NCI-H69 (cell line): ENCODE results near the gene RFX4.
"Not testable (repeated sequence)": the region's sequence is repeated elsewhere in the genome, so short reads cannot be mapped to it uniquely, and the experiment has no call there.

Source experiments
- DNase-seq: peaks from one replicate; lab custom pipeline; 2025; lab: John Stamatoyannopoulos, UW

RFX4 gene

DNA sequence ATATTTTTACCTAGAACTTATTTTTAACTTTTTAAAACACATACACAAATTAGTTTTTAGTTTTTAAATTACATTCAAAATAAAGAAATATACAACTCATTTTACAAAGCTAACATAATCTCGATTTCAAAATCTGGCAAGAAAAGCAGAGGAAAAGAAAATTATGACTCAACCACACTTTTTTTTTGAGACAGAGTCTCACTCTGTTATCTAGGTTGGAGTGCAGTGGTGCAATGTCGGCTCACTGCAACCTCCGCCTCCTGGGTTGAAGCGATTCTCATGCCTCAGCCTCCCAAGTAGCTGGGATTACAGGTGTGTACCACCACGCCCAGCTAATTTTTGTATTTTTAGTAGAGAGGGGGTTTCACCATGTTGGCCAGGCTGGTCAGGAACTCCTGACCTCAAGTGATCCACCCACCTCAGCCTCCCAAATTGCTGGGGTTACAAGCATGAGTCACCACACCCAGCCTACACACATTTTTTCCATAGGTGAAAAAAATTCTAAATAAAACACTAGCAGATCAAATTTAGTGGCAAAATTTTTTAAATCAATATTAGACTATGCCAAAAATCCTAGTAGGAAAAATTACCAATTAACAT, 143.9 kb downstream of the RFX4 start:
- DNase-seq = not testable (repeated sequence)

DNA sequence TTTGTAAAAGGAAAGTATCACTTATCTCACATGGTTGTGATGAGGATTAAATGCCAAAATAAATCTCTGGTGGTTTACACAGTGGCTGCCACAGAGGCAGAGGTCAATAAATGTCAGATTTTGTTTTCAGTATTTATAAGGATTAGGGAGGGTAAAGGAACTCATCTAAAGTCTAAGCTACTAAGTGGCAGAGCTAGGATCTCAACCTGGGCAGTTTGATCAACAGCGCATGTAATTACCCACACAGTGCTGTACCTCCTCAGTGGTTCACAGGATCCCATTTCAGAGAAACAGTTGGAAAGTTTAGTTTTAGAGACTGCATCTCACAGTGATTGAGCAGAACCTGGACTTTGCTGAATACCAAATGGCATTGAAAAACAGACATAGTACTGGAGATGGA, 146.8 kb downstream of the RFX4 start:
- DNase-seq = no peak

DNA sequence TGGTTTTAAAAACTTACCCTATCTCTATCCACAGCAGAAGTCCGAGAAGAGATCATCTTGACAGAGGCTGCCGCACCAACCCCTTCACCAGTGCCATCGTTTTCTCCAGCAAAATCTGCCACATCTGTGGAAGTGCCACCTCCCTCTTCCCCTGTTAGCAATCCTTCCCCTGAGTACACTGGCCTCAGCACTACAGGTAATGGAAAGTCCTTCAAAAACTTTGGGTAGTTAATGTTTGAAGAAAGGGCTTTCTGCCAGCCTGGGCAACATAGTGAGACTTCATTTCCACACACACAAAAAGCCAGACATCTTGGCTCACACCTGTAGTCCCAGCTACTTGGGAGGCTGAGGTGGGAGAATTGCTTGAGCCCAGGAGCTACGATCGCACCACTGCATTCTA, 150.1 kb downstream of the RFX4 start:
- no peak for DNase-seq

DNA sequence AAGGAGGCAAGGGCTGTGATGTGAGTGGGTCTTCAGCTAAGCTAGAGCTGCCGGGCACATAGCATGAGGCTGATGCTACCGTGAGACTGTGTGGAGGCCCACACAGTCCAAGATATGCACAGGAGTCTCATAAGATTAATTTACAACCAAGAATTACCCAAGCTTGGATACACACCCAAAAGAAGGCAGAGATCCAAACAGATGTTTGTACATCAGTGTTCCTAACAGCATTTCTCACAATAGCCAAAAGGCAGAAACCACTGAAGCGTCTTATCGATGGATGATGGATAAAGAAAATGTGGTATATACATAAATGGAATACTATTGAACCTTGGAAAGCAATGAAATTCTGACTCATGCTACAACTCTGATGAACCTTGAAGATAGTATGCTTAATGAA, 150.9 kb downstream of the RFX4 start:
- DNase-seq = no peak

DNA sequence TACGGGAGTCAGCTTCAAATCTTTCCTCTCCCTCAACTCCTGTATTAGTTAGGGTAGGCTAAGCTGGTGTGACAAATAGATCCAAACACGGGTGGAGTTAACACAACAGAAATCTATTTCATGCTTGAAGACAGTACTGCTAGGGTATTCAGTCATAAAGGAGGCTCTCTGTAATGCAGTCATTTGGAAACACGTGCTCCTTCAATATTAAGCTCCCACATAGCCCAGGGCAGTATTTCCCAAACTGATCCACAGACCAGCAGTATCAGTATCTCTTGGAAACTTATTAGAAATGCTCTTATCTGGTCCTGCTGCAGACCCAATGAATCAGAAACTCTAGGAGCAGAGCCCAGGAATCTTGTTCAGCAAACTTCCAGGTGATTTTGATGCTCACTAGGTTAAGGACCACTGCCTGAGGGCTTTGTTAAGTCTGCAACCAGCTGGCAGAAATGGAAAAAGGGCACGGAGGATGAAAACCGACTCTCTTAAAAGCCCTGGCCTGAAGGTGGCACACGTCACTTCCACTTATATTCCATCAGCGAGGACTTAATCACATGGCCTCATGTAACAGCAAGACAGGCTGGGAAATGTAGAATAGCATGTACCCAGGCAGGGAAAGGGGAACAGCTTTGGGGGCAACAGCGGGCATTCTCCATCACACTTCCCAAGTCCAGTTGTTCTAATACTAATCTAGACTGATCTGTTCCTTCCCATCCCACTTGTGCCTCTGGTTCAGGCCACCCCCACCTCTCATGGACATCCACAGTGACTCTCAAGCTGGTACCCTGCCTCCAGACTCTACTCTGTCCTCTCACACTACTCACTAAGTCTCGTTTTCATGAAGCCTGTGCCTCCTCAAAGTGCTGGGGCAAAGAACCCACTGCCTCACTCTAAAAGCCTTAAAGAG, 153.5 kb downstream of the RFX4 start:
- peak; percentile 65 for DNase-seq

DNA sequence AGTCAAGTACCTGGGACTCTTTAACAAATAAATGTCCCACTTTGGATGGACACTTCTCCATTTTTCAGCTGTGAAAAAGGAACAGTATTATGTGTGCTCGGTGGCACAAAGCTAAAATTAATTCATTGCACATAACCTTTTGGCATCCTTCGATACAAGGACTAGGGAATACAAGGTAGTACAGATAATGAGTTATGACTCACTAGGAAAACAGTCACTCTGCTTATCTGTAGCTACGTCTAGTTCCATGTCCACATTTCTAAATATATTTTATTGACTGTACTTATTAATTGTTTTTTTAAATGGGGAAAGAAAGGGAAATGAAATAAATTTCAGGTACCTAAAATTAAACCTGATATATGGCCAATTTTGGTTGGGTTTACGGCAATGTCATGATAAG, 156.5 kb downstream of the RFX4 start:
- DNase-seq = no peak

DNA sequence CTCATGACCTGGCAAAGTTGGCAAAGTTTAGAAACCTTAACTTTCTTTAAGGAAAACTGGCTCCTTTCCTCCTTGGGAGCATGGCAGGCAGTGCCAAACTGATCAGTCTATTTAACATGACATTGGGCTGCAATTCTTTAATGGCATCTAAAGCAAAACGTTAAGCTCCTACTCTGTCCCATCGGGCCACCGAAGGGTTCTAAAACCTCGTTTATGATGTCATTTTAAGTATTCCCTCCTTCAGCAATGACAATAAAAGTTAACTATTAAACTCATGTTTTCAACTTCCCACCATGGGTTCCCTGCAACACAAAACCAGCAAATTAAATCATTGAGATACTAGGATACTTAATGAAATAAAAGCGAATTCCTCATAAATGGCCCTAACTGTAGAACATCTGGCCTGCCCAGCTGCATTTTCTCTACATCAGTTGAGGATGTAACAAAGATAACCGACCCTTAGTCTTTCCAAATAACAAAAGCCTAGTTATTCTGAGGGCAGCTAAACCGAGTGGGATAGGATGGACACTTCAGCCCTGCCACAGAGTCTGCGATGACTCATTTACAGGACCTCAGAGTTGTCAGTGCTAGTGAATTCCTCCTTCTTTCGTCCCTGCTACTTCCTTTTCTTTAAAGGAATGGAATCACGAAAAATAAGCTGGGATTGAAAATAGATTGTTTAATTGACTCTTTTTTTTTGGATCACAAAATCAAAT, 157.2 kb downstream of the RFX4 start:
- no peak for DNase-seq

DNA sequence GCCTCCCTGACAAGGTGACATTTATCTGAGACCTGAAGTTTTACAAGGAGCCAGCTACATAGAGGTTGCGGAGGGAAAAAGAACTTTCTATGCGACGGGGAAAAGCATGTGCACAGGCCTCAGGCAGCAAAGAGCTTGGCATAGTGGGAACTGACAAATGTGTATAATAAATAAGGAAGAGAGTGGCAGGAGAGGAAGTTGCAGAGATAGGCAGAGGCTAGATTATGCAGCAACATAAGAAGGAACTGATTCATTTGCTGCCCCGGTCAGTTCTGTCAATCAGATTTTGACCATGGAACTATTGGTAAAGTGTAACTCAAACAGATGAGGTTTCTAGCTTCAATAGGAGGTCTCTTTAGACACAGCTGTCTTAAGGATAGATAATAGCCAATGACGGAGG, 158.0 kb downstream of the RFX4 start:
- no peak for DNase-seq

DNA sequence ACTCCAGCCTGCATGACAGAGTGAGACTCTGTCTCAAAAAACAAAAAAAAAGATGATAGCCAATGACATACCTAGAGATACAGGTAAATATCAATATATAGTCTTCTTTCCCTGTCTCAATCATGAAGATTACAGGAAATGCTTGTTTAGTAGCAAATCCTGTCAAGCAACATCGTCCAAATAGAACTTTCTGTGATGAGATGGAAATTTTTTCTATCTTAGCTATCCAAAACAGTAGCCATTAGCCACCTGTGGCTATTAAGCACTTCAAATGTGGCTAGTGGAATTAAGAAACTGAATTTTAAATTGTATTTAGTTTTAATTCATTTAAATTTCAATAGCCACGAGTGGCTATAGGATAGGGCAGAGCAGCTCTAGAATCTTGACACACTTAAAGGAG, 158.4 kb downstream of the RFX4 start:
- no peak for DNase-seq

DNA sequence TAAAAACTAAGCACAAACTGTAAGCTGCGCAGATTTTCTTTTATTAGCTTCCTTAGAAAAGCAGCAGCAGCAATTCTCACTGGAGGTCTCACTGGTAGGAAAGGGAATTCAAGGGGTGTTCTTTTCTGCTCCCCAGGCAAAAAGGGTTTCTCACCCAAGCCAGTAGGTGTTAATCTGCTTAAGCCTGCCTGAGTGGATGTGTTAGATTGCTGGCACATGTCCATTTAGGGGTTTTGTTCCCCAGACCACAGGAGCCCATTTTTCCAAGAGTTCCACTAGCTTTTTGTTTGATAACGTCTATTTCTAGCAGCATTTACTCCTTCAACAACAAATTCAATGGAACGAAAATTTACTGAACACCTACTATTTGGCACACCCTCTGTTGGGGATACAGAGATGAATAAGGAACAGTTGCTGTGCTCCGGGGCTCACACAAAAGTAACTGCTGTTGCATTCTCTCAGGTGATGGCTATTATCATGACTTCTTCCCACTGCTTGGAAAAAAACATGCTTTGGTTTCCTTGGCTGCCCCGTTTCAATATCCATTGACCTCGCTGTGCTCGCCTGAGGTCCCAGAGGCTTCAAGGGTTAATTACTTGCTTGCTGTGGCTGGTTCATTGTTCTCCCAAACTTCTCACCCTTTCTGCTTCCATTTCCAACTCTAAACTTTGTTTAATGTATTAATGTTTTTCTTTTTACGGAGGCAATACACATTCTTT, 160.6 kb downstream of the RFX4 start:
- no peak for DNase-seq

DNA sequence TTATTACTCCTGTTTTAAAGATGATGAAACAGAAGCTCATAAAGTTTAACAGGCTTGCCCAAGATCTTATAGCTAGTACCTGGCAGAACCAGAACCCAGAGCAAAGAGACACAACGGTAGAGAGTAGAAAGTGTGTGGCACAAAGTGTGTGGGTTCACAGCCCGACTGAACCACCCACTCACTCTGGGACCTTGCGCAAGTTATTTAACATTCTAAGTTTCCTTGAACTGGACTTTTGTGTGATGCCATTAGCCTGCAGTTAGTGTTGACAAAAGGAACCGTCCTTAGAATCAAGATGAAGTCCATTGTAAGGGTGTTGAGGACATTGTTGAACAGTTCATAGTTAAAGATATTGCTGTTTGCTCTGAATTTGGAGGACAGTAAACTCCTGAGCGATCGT, 161.8 kb downstream of the RFX4 start:
- no peak for DNase-seq

DNA sequence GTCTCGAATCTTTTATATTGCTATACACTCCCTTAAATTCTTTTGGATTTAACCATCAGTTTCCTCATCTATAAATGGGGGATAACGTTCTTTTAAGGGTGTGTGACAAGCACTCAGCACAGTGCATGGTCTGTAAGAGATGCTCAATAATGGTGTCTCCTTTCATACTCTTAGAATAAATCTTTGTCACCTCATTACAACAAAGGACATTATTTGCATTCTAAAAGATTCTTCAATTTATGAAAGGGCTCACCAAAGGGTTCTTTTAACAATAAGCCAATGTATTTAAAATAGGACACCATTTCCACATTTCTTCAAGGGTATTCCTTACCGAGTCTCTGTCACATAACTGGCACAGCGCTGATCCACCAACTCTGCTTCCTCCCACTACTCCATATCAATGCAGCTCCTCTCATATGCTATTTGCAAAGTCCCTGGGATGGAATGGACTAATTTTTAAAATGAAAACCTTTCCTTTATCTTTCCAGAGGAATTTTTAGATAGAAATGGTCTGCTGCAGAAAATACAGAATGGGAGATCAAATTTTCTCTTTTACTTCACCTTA, 162.5 kb downstream of the RFX4 start:
- DNase-seq = no peak

DNA sequence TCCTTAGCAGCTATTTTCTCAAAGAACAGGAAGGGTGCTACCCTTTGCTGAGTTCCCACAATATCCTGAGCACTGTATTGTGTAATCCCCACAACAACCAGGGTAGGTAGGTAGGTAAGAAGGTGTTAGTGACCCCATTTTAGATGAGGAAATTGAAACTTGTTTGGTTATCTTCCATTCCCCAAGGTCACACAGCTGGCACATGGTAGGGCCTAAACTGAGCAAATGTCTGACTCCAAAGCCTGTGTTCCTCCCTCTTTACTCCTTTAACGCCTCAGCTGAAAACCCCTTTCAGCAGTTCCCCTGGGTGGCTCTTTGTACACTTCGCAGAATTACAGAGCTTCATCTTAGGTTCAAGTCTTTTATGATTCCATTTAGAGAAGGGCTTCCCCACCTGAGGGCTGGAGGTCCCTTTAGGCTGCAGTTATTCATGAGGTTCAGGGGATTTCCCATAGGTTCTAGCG, 165.2 kb downstream of the RFX4 start:
- no peak for DNase-seq

DNA sequence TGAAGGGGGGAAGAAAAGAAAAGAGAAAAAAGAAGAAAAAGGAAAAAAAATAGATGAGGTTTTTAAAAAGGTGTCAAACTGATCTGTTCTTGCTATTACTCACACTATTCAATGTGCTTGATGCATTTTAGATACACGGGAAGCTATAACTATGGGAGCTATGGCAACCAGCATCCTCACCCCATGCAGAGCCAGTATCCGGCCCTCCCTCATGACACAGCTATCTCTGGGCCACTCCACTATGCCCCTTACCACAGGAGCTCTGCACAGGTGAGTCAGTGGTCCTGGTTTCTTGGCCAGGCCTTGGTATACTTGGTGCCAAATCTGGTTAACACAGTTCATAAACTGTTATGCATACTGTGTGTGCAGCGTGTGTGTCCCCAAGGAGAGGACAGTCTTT, 167.7 kb downstream of the RFX4 start:
- no peak for DNase-seq

DNA sequence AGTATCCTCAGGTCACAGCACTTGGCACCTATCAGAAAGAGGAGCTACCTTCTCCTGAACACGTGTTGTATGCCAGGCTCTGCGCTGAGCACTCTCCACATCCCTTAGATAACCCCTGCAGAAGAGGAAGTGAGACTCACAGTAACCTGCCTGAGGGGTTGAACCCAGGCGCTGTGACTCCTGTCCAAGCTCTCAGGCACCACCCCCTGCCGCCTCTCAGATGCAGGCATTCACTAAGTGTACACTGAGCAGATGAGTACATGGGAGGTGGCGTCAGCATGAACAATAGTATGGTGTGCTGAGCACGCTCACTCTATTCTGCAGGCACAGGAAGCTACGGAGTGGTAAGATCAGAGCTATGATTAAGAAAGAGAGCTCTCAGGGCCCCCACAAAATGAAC, 170.7 kb downstream of the RFX4 start:
- peak; percentile 98 for DNase-seq

DNA sequence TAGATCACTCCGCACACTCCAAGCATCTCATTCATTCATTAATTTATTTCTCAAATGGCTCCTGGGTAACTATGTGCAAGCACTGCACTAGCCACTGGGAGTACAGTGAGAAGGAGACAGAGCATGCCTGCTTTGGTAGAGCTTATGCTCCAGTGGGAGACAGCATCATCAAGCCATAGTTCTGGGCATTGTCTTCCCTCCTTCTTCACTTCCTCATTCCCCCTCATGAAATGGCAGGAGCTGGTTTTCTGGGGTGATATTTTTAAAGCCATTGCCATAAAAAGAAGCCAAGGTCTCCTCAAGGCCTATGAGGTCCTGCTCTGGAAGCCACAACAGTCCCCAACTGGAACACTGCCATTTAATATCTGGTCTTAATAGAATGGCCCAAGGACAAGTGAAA, 171.5 kb downstream of the RFX4 start:
- peak; percentile 50 for DNase-seq

DNA sequence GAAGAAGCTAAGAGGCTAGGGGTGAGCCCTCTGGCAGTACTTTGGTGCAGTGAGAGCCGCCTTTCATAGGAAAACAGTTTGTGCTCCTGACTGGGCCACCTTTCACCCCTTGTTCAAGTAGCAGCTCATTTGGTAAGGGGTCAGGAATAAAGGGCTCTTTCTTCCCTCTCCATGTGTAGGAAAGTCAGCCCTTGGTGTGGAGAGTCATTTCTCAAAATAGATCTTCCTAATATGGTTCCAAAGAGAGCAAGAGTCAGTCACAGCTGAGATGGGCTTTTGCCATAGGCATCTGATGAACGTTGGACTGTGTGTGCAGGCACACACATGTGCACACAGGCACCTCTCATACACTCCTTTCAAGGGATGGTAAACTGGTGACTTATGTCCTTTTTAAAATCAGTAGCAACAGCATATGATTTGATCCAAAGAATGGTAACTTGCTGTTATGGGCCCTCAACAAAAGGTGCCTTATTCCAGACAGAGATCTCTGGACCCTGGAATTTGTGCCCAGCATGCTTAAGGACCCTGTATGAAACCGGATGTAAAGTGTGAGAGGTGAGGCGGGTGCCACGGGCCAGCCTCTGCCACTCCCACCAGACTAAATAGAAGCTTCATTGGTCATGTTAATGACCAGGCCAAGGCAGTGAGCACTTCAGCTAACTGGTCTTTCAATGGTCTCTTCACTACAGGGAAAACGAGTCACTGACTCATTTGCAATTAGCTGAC, 175.0 kb downstream of the RFX4 start:
- DNase-seq = no peak

DNA sequence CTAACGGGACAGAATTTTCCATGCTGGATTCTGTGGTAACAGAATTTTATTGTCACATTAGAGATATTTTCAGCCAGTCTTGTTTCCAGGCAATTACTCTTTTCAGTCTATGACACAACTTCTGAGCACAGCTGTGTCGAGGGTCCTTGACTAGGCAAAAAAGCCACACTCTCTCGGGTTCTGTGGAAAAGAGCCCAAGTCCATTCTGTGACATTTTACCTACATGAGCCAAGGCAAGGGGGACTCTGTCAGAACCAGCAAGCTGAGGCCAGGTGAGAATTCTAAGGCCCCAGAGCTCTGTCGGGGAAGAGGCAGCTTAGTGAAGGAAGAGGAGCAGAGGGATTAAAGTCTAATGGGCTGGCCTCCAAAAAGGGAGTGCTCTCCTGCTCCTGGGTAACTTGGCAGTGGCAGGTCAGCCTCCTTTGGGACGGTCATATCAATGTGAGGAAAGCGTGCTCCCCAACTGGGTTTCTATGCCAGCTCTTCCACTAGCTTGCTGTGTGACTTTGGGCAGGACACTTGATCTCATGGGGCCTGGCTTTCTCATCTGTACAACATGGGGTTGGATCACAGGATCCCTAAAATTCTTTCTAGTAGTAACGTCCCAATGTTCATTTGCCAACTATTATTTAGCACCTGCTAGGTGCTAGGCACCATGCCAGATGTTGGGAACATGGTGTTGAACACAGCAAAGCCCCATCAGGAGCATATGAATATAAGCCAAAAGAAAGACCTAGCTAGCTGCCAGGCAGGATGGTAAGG, 175.7 kb downstream of the RFX4 start:
- no peak for DNase-seq

DNA sequence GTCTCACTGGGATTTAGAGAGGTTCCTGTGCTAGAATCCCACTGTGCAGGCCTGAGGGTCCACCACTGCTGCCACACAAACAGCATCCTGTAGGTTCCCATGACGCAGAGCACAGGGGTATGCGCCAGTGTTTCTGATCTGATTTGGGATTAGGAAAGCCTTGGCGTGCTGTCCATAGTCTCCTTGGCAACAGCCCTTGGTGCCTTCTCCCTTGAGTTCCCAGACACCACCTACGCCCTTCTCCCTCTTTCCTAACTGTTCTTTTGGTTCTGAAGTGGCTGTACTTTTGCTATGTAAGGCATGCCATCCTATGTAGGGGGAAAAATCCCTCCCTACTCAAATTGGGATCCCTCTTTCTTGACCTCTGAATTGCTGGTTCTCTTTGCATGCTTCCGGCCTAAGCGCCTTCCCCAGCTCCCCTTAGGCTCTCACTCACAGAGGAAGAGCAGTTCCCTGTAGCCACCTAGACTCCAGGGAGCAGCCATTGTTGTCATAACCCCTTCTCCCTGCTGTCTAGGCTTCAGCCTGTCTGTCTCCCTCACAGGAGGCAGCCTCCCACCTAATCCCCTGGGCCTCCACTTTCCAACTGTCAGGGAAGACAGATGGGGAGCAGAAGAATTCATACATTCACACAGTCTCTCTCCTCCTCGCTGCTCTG, 176.9 kb downstream of the RFX4 start:
- peak; percentile 84 for DNase-seq

DNA sequence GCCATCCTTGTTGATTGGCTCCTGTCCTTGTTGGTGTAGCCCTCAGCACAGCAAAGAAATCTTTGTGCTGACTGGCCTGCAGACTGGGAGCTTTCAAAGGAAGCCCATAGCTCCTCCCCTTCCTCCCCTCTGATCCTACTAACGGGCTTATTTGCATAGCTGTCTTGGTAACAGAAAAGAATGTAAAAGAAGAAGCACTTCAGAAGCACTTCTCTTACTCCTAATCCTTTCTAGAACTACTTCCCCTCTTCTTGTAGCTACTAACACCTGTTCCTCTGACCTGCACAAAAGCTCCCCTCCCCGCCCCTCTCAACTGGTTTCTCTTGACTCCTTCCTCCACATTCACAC, 177.4 kb downstream of the RFX4 start:
- DNase-seq = no peak
